Keratinocyte (primary cell): ENCODE measurements around the gene ECE1. TPM values are rescaled to one million over a fixed set of nuclear protein-coding genes. Genes with fewer than 3 reads are reported as not detected.

Source experiments
- DNase-seq: peaks from one replicate; pipeline ENCODE4 v3.0.0-alpha.2; 2011; ENCODE audit warnings: low read depth, missing footprints, low spot score
- FAIRE-seq: peaks from 2 replicates; lab custom pipeline; 2011; peaks lifted over from hg19 to GRCh38; lab: Jason Lieb, UNC
- H2AFZ ChIP-seq: 2 replicates; pipeline ENCODE4 v1.6.0; 2012; ENCODE audit warnings: low read length, control low read depth, inconsistent platforms; ENCODE audit not compliant: control insufficient read depth
- H3K27ac ChIP-seq: 2 replicates; pipeline ENCODE4 v1.5.1; 2011; ENCODE audit warnings: low read length; ENCODE audit not compliant: control insufficient read depth, insufficient read depth
- H3K27me3 ChIP-seq: 3 replicates; pipeline ENCODE4 v1.6.0; 2011; ENCODE audit warnings: low read length; ENCODE audit not compliant: control insufficient read depth, insufficient read depth; ENCODE audit errors: extremely low read depth
- H3K36me3 ChIP-seq, 2 experiments: 2 replicates in 1 of 2; 3 replicates in 1 of 2; pipeline ENCODE4 v1.5.1; 2011; ENCODE audit warnings: low read length in 2 of 2, mild to moderate bottlenecking in 1 of 2; ENCODE audit not compliant: control insufficient read depth in 2 of 2, insufficient read depth in 2 of 2; ENCODE audit errors: extremely low read depth in 1 of 2
- H3K4me1 ChIP-seq: 3 replicates; pipeline ENCODE4 v1.5.1; 2011; ENCODE audit warnings: low read length; ENCODE audit not compliant: control insufficient read depth, insufficient read depth; ENCODE audit errors: extremely low read depth
- H3K4me2 ChIP-seq: 3 replicates; pipeline ENCODE4 v1.6.0; 2011; ENCODE audit warnings: low read depth, low read length; ENCODE audit not compliant: control insufficient read depth, insufficient read depth; ENCODE audit errors: extremely low read depth
- H3K4me3 ChIP-seq, 3 experiments: fragments of 200-600 bp in 1 of 3; sonication (generic) in 1 of 3; 2 replicates in 2 of 3; 3 replicates in 1 of 3; pipeline ENCODE4 v1.5.1; 2011 to 2016; ENCODE audit warnings: low read length in 3 of 3, mild to moderate bottlenecking in 3 of 3, control low read depth in 2 of 3, inconsistent platforms in 1 of 3, low read depth in 1 of 3, mixed read lengths in 1 of 3, mixed run types in 1 of 3, moderate library complexity in 1 of 3; ENCODE audit not compliant: control insufficient read depth in 2 of 3, insufficient read depth in 2 of 3; ENCODE audit errors: extremely low read depth in 1 of 3
- H3K79me2 ChIP-seq: 2 replicates; pipeline ENCODE4 v1.6.0; 2012; ENCODE audit warnings: low read length; ENCODE audit not compliant: control insufficient read depth, insufficient read depth
- H3K9ac ChIP-seq: 3 replicates; pipeline ENCODE4 v1.6.0; 2011; ENCODE audit warnings: low read length; ENCODE audit not compliant: control insufficient read depth, insufficient read depth; ENCODE audit errors: extremely low read depth
- H3K9me1 ChIP-seq: 3 replicates; pipeline ENCODE4 v1.6.0; 2011; ENCODE audit warnings: low read length; ENCODE audit not compliant: control insufficient read depth, insufficient read depth; ENCODE audit errors: extremely low read depth
- H3K9me3 ChIP-seq: 2 replicates; pipeline ENCODE4 v1.5.1; 2012; ENCODE audit warnings: low read depth, low read length; ENCODE audit not compliant: control insufficient read depth
- H4K20me1 ChIP-seq: 3 replicates; pipeline ENCODE4 v1.6.0; 2011; ENCODE audit warnings: low read length; ENCODE audit not compliant: control insufficient read depth, insufficient read depth; ENCODE audit errors: extremely low read depth
- CTCF ChIP-seq, 3 experiments: IDR thresholded peaks in 1 of 3; conservative IDR thresholded peaks in 1 of 3; optimal IDR thresholded peaks in 1 of 3; 2 replicates in 2 of 3; 3 replicates in 1 of 3; pipeline versions ENCODE3 to v1.5.1; 2011; ENCODE audit warnings: low read length in 3 of 3, mild to moderate bottlenecking in 3 of 3, moderate library complexity in 2 of 3, control low read depth in 1 of 3, inconsistent platforms in 1 of 3; ENCODE audit not compliant: insufficient read depth in 2 of 3; ENCODE audit errors: extremely low read depth in 1 of 3
- EZH2 ChIP-seq: IDR thresholded peaks from one replicate; pipeline ENCODE4 v1.6.1; 2012; ENCODE audit warnings: inconsistent platforms, mild to moderate bottlenecking, low read length, moderate library complexity
- dilution Hi-C: fragments of 300-500 bp; cut with MboI; formaldehyde crosslinking; loops from one replicate; pipeline ENCODE4 v1.7.0; 2020; ENCODE audit warnings: low sequenced_read_pairs; ENCODE audit not compliant: extremely low pct_ligation_motif_present
- polyA plus RNA-seq, 5 experiments: library from polyadenylated mRNA; depleted of rRNA in 3 of 5; stranded (reverse) in 3 of 5; stranded (forward) in 1 of 5; unstranded in 1 of 5; fragments of >200 nt; gene quantifications; 1 replicate in 1 of 5; 2 replicates in 3 of 5; 3 replicates in 1 of 5; pipeline versions ENCODE4 v1.2.1 to v1.2.3, GENCODE V29; 2011 to 2012; ENCODE audit warnings: missing spikeins in 2 of 5, low read depth in 1 of 5, low replicate concordance in 1 of 5

ECE1 gene
- polyA plus RNA-seq, 1 donor (not counting 4 experiments of a cell fraction or from before 2014, with no cell fraction given) = 59.1 TPM

- no peak for TF ChIP-seq CTCF (optimal IDR thresholded peaks at IDR 0.05 in 1 of 3, IDR thresholded peaks at IDR 0.05 in 1 of 3, conservative IDR thresholded peaks at IDR 0.05 in 1 of 3; ENCODE audit: extremely low read depth in 1 of 3, insufficient read depth in 2 of 3, low read length in 3 of 3)
- TF ChIP-seq EZH2 = no peak
- DNase-seq (no peak), FAIRE-seq (no peak)
- no peak overlapping the region for H3K4me2 ChIP-seq
- H3K4me1 ChIP-seq = peaks cover 32% of the 10 kb centered on the region
- H3K9me1 ChIP-seq = no peaks in the 10 kb centered on the region
- peaks cover 9 to 11% of the 10 kb centered on the region in 2 experiments for H3K36me3 ChIP-seq
- no peak overlapping the region for H2AFZ ChIP-seq
- no peaks in the 10 kb centered on the region for H4K20me1 ChIP-seq
- H3K9ac ChIP-seq = no peak overlapping the region
- no peaks in the 10 kb centered on the region for H3K27me3 ChIP-seq
- H3K4me3 ChIP-seq = no peak overlapping the region
- no peaks in the 10 kb centered on the region for H3K9me3 ChIP-seq
- H3K79me2 ChIP-seq = no peaks in the 10 kb centered on the region
- H3K27ac ChIP-seq = no peak overlapping the region
- dilution Hi-C loops = no loop called here
Observed at GRCh38 chr1:21254335-21254951, 35.8 kb downstream of the ECE1 start.

GRCh38 chr1:21251773-21252471 lies 38.3 kb downstream of the ECE1 start:
- Histone ChIP-seq H3K4me1 (peaks cover 13% of the 10 kb centered on the region), H4K20me1 (no peaks in the 10 kb centered on the region), H3K79me2 (no peaks in the 10 kb centered on the region), H3K4me3 (no peak overlapping the region), H3K36me3 (peaks cover 6 to 12% of the 10 kb centered on the region in 2 experiments), H3K4me2 (peak overlapping the region; percentile 45), H2AFZ (no peak overlapping the region), H3K27ac (peak overlapping the region; percentile 77), H3K9me3 (no peaks in the 10 kb centered on the region), H3K9me1 (no peaks in the 10 kb centered on the region), H3K9ac (peak overlapping the region; percentile 2), H3K27me3 (no peaks in the 10 kb centered on the region)
- FAIRE-seq (peak; percentile 97), DNase-seq (peak; percentile 60)
- TF ChIP-seq EZH2 (no peak), CTCF (optimal IDR thresholded peaks at IDR 0.05 in 1 of 3, IDR thresholded peaks at IDR 0.05 in 1 of 3, conservative IDR thresholded peaks at IDR 0.05 in 1 of 3; ENCODE audit: extremely low read depth in 1 of 3, insufficient read depth in 2 of 3, low read length in 3 of 3) (no peak)
- dilution Hi-C loops = no loop called here
